T-cell (primary cell): ENCODE data around the gene RIMS3. TPM values are rescaled to one million over a fixed set of nuclear protein-coding genes. Genes with fewer than 3 reads are reported as not detected.

Experiments used
- ATAC-seq, 4 experiments: fragments of 200-7000 bp in 3 of 4; fragments of 150-1000 bp in 1 of 4; cut with Tn5 transposase; replicated peaks in 1 of 4; 1 replicate in 3 of 4; 2 replicates in 1 of 4; pipeline ENCODE4 v1.10.0; 2021; ENCODE audit warnings: moderate library complexity in 3 of 4, mild to moderate bottlenecking in 2 of 4, moderate number of reproducible peaks in 1 of 4
- CTCF ChIA-PET, 2 donors: fragments of 300-600 bp; sonication (Branson Sonifier 250); formaldehyde crosslinking; loops; one replicate each; lab custom pipeline; 2022; ENCODE audit warnings: antibody characterized with exemption in 2 of 2; lab: Charles Lee
- POLR2A ChIA-PET, 2 donors: fragments of 300-600 bp; sonication (Branson Sonifier 250); formaldehyde crosslinking; loops; one replicate each; lab custom pipeline; 2022; ENCODE audit warnings: antibody characterized with exemption in 2 of 2; lab: Charles Lee
- DNase-seq, 35 experiments: peaks; one replicate each; pipeline versions ENCODE4 v3.0.0 to v3.0.0-alpha.2; 2013 to 2023
- H3K27ac ChIP-seq: one replicate; pipeline ENCODE4 v1.5.1; 2013; ENCODE audit warnings: low read length
- H3K27me3 ChIP-seq, 2 experiments: replicated peaks in 1 of 2; 1 replicate in 1 of 2; 2 replicates in 1 of 2; pipeline versions ENCODE4 v1.6.1 to v1.7.0; 2013; ENCODE audit warnings: low read length in 1 of 2, mixed read lengths in 1 of 2; ENCODE audit not compliant: control insufficient read depth in 2 of 2, insufficient read depth in 2 of 2; ENCODE audit errors: extremely low read depth in 1 of 2
- H3K36me3 ChIP-seq, 2 donors: 1 replicate in 1 of 2; 2 replicates in 1 of 2; pipeline versions ENCODE4 v1.6.1 to v1.7.0; 2013; ENCODE audit warnings: low read length in 1 of 2; ENCODE audit not compliant: control insufficient read depth in 2 of 2, insufficient read depth in 1 of 2; ENCODE audit errors: extremely low read depth in 1 of 2
- H3K4me1 ChIP-seq, 2 experiments: 1 replicate in 1 of 2; 2 replicates in 1 of 2; pipeline versions ENCODE4 v1.6.1 to v1.7.0; 2013; ENCODE audit warnings: low read length in 2 of 2, mixed read lengths in 1 of 2; ENCODE audit not compliant: insufficient read depth in 2 of 2, control insufficient read depth in 1 of 2; ENCODE audit errors: extremely low read depth in 1 of 2
- H3K4me3 ChIP-seq, 2 donors: 1 replicate in 1 of 2; 2 replicates in 1 of 2; pipeline versions ENCODE4 v1.5.1 to v1.7.0; 2013; ENCODE audit warnings: mild to moderate bottlenecking in 2 of 2, low read length in 1 of 2, moderate library complexity in 1 of 2; ENCODE audit not compliant: control insufficient read depth in 1 of 2; ENCODE audit errors: extremely low read depth in 1 of 2
- H3K9me3 ChIP-seq: 2 replicates; pipeline ENCODE4 v1.7.0; 2013
- H3K27ac Mint-ChIP-seq, 2 donors: one replicate each; pipeline ENCODE4 v1.8.0; 2020 to 2021; ENCODE audit warnings: mild to moderate bottlenecking in 2 of 2, mixed read lengths in 2 of 2
- H3K27me3 Mint-ChIP-seq, 2 donors: one replicate each; pipeline ENCODE4 v1.8.0; 2021 to 2022; ENCODE audit warnings: mixed read lengths in 2 of 2
- H3K36me3 Mint-ChIP-seq: one replicate; pipeline ENCODE4 v1.8.0; 2021; ENCODE audit warnings: mixed read lengths
- H3K4me1 Mint-ChIP-seq, 3 donors: one replicate each; pipeline ENCODE4 v1.8.0; 2020 to 2022; ENCODE audit warnings: mixed read lengths in 3 of 3, mild to moderate bottlenecking in 1 of 3
- H3K4me3 Mint-ChIP-seq, 3 donors: one replicate each; pipeline ENCODE4 v1.8.0; 2020 to 2022; ENCODE audit warnings: mild to moderate bottlenecking in 3 of 3, mixed read lengths in 3 of 3, moderate library complexity in 3 of 3
- H3K9me3 Mint-ChIP-seq, 3 donors: one replicate each; pipeline ENCODE4 v1.8.0; 2020 to 2022; ENCODE audit warnings: mixed read lengths in 3 of 3
- WGBS: methylation state at CpG from one replicate; pipeline ENCODE4 v1.1.5; 2013; ENCODE audit warnings: missing lambda C conversion rate; ENCODE audit not compliant: insufficient coverage; 5-methylcytosine and 5-hydroxymethylcytosine counted together
- total RNA-seq, 35 experiments: library from RNA in 6 of 35; stranded (reverse) in 6 of 35; fragments of 120-200 nt in 1 of 35; gene quantifications; one replicate each; pipeline versions ENCODE4 v1.2.1 to v1.2.4 and lab custom pipeline; 2013 to 2026

Gene RIMS3
- total RNA-seq, 5 donors from 2014 or later (not counting 1 experiment from before 2014, with no cell fraction given): 1.8 to 3.0 (median 2.3) TPM

DNA sequence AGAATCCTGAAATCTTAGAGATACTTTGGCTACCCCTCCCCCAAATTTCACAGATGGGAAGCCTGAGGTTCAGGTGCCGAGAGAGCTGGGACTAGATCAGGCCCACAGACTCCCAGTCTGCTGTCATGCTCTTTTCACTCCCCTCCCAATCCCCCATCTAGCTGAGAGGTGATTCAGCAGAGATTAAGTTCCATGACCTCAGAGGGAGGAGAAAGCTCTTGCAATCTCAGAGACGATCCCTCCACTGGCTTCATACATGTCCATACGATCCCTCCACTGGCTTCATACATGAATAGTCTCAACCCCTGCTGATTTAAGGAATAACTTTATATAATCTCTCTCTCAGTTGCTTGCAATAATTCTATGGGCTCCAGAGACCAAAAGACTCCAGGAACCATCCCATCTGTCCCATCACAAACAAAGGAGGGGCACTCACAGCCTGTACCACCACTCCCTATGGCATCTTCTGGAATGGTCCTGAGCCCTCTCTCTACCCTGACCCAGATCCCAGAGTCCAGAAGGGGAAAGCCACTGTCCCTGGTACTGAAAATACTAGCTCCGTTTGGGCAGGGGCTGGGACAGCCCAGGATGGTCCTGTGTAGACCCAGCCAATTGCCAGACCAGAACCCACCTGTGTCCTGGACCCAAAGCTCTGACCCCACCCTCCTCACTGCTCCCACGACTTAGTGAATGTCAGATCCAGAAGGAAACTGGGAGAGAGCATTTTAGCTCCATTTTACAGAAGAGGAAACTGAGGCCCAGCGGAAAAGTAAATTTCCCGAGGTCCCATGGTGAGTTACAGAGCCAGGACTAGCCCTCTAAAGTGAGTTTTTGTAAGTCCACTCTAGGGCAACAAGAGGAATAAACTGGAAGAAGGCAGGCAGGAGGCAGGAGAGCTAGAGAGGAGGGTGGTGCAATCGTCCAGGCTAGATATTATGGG, 27.1 kb downstream of the RIMS3 start:
- H3K36me3 Mint-ChIP-seq: peaks cover 2% of the 10 kb centered on the region
- Histone ChIP-seq H3K4me1 (peaks cover 0 to 4% of the 10 kb centered on the region in 2 experiments), H3K27ac (no peak overlapping the region), H3K9me3 (no peaks in the 10 kb centered on the region), H3K36me3 (no peaks in the 10 kb centered on the region), H3K27me3 (peaks cover 0 to 4% of the 10 kb centered on the region in 2 experiments), H3K4me3 (no peak overlapping the region)
- ChIA-PET POLR2A (interaction anchor here in 1 of 2 donors (0.6 kb wide), 1 partner anchor 1045 kb away, joined by 3 read pairs; no protein-coding TSS in a partner anchor), CTCF (no interaction called here)
- no peak for DNase-seq
- H3K27me3 Mint-ChIP-seq: no peaks in the 10 kb centered on the region
- ATAC-seq: no peak
- no peak overlapping the region for H3K27ac Mint-ChIP-seq
- H3K4me1 Mint-ChIP-seq: peaks cover 12 to 18% (median 15%) of the 10 kb centered on the region in 3 donors
- H3K9me3 Mint-ChIP-seq: no peaks in the 10 kb centered on the region
- no peak overlapping the region for H3K4me3 Mint-ChIP-seq
- 84% methylated on average over 5 of the region's 8 CpGs for WGBS

DNA sequence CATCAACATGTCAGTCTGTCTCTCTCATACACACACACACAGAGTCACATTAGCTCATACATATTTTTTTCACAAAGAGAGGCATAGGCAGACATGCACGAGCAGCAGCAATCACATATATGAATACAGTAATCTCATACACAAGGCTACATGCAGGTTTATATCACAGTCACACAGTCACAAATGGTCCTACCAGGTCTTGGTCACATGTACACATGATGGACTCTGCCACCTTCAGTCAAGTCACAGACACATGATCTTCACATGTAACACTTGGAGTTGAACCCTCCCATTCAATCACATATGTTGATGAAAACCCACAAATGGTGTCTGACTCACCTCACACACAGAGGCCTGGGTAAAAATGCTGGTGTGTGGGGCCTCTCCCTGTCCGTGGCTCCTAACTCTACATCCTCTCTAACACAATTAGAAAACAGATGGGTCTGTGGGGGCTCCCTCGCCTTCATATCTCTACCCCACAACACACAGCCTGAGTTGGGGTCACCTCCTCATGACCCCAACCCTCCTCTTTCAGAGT, 27.9 kb downstream of the RIMS3 start:
- H3K9me3 Mint-ChIP-seq: no peaks in the 10 kb centered on the region
- CTCF ChIA-PET: no interaction called here
- H3K27ac Mint-ChIP-seq: no peak overlapping the region

GRCh38 chr1:40636777-40637176, 28.7 kb downstream of the RIMS3 start:
- ATAC-seq (no peak), DNase-seq (no peak)
- H3K27ac Mint-ChIP-seq: no peak overlapping the region
- peaks cover 0 to 4% of the 10 kb centered on the region in 2 experiments for H3K27me3 ChIP-seq
- peaks cover 2% of the 10 kb centered on the region for H3K36me3 Mint-ChIP-seq
- H3K4me3 Mint-ChIP-seq: no peak overlapping the region
- no peak overlapping the region for H3K4me3 ChIP-seq
- peaks cover 12 to 18% (median 15%) of the 10 kb centered on the region in 3 donors for H3K4me1 Mint-ChIP-seq
- ChIA-PET POLR2A (no interaction called here), CTCF (interaction anchor here in 1 of 2 donors (0.5 kb wide), 1 partner anchor 151 kb away, joined by 3 read pairs; no protein-coding TSS in a partner anchor)
- H3K27me3 Mint-ChIP-seq: no peaks in the 10 kb centered on the region
- no peaks in the 10 kb centered on the region for H3K9me3 ChIP-seq
- peaks cover 0 to 4% of the 10 kb centered on the region in 2 experiments for H3K4me1 ChIP-seq
- no peak overlapping the region for H3K27ac ChIP-seq
- H3K9me3 Mint-ChIP-seq: no peaks in the 10 kb centered on the region
- 70% methylated on average over 2 of the region's 6 CpGs for WGBS
- H3K36me3 ChIP-seq: no peaks in the 10 kb centered on the region

More for the DNA sequence above, 27.9 kb downstream of the RIMS3 start:
- no peak for ATAC-seq
- H3K4me1 Mint-ChIP-seq: peaks cover 12 to 18% (median 15%) of the 10 kb centered on the region in 3 donors
- POLR2A ChIA-PET: no interaction called here
- Histone ChIP-seq H3K27ac (no peak overlapping the region), H3K9me3 (no peaks in the 10 kb centered on the region), H3K36me3 (no peaks in the 10 kb centered on the region), H3K4me1 (peaks cover 0 to 4% of the 10 kb centered on the region in 2 experiments), H3K27me3 (peaks cover 0 to 4% of the 10 kb centered on the region in 2 experiments), H3K4me3 (no peak overlapping the region)
- H3K36me3 Mint-ChIP-seq: peaks cover 2% of the 10 kb centered on the region
- DNase-seq: no peak
- WGBS: 82% methylated on average over 3 of the region's 3 CpGs
- H3K4me3 Mint-ChIP-seq: no peak overlapping the region
- no peaks in the 10 kb centered on the region for H3K27me3 Mint-ChIP-seq

- CTCF ChIA-PET: no interaction called here
- POLR2A ChIA-PET: no interaction called here
- peaks cover 2% of the 10 kb centered on the region for H3K36me3 Mint-ChIP-seq
- Histone ChIP-seq H3K4me1 (peaks cover 0 to 4% of the 10 kb centered on the region in 2 experiments), H3K36me3 (no peaks in the 10 kb centered on the region), H3K9me3 (no peaks in the 10 kb centered on the region), H3K27ac (no peak overlapping the region), H3K4me3 (no peak overlapping the region), H3K27me3 (peaks cover 0 to 4% of the 10 kb centered on the region in 2 experiments)
- no peak overlapping the region for H3K27ac Mint-ChIP-seq
- no peaks in the 10 kb centered on the region for H3K27me3 Mint-ChIP-seq
- ATAC-seq (no peak), DNase-seq (no peak)
- no peaks in the 10 kb centered on the region for H3K9me3 Mint-ChIP-seq
- H3K4me1 Mint-ChIP-seq: peaks cover 11 to 18% (median 15%) of the 10 kb centered on the region in 3 donors
- H3K4me3 Mint-ChIP-seq: no peak overlapping the region
- WGBS: 90% methylated on average over 16 of the region's 25 CpGs
Observed at GRCh38 chr1:40635763-40636500, 29.6 kb downstream of the RIMS3 start.

DNA sequence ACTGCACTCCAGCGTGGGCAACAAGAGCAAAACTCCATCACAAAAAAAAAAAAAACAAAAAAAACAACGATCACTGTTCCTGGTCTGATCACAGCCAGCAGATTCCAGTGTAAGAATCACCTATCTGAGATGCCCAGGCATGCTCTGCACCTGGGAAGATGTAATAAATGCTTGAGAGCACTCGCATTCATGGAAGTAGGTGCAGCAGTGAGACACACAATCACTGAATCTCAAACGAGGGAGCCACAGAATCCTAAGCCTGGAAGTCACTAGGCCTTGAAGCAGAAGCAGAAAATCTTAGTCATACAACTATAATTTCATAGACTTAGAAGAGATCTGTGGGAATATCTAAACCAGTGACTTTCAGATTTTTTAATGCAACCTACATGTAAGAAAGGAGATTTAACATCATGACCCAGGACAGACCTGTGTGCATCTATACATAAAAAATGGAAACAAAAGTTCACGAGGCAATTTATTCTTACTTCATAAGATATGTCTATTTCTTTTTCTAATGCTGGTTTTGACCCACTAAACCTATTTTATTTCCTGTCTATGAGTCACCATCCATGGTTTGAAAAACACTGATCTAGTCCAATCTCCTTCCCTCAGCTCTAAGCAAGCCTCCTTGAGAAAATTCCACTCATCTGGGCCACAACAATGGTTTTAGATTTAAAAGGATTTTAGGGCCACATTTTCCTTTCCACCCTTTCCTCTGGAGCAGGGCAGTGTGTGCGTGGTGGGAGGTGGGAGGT, 30.4 kb downstream of the RIMS3 start:
- no peaks in the 10 kb centered on the region for H3K36me3 ChIP-seq
- no peaks in the 10 kb centered on the region for H3K27me3 Mint-ChIP-seq
- peaks cover under 1 to 9% of the 10 kb centered on the region in 2 experiments for H3K4me1 ChIP-seq
- no peak for DNase-seq
- peaks cover 3 to 19% (median 9%) of the 10 kb centered on the region in 3 donors for H3K4me1 Mint-ChIP-seq
- H3K4me3 ChIP-seq: no peak overlapping the region
- H3K9me3 ChIP-seq: no peaks in the 10 kb centered on the region
- no CpG with 5 or more reads among the region's 6 CpGs for WGBS
- no peak overlapping the region for H3K4me3 Mint-ChIP-seq
- ChIA-PET CTCF (no interaction called here), POLR2A (no interaction called here)
- no peak for ATAC-seq
- H3K27ac ChIP-seq: no peak overlapping the region
- peaks cover 0 to 4% of the 10 kb centered on the region in 2 experiments for H3K27me3 ChIP-seq
- H3K27ac Mint-ChIP-seq: peak overlapping the region; percentile 53 to 69
- no peaks in the 10 kb centered on the region for H3K9me3 Mint-ChIP-seq
- H3K36me3 Mint-ChIP-seq: peaks cover 2% of the 10 kb centered on the region
